HG02973 (cell line): ENCODE data around the gene INSYN1.
"Not testable (repeated sequence)": the region's sequence is repeated elsewhere in the genome, so short reads cannot be mapped to it uniquely, and the experiment has no call there.

Experiments
- ATAC-seq: cut with Tn5 transposase; IDR thresholded peaks from one replicate; pipeline ENCODE4 v1.9.1; 2021; ENCODE audit warnings: moderate library complexity; ENCODE audit not compliant: unreplicated experiment

Gene INSYN1

GRCh38 chr15:73715417-73715816 lies 37.7 kb downstream of the INSYN1 start:
- no peak for ATAC-seq

GRCh38 chr15:73714695-73715301 lies 38.4 kb downstream of the INSYN1 start:
- ATAC-seq, result no peak

GRCh38 chr15:73712107-73712506 lies 41.0 kb downstream of the INSYN1 start:
- no peak for ATAC-seq

GRCh38 chr15:73711526-73711925 lies 41.6 kb downstream of the INSYN1 start:
- ATAC-seq, result no peak

- no peak for ATAC-seq
Measured at GRCh38 chr15:73710321-73710720, 42.8 kb downstream of the INSYN1 start.

GRCh38 chr15:73709686-73710085 lies 43.5 kb downstream of the INSYN1 start:
- no peak for ATAC-seq

- ATAC-seq, result no peak
Measured at GRCh38 chr15:73709241-73709640, 43.9 kb downstream of the INSYN1 start.

- ATAC-seq, result no peak
Measured at GRCh38 chr15:73708691-73709090, 44.5 kb downstream of the INSYN1 start.

- no peak for ATAC-seq
Measured at GRCh38 chr15:73704869-73705645, 48.1 kb downstream of the INSYN1 start.

- ATAC-seq, result not testable (repeated sequence)
Measured at GRCh38 chr15:73704142-73704868, 48.8 kb downstream of the INSYN1 start.

GRCh38 chr15:73703601-73704000 lies 49.5 kb downstream of the INSYN1 start:
- not testable (repeated sequence) for ATAC-seq

GRCh38 chr15:73702311-73703239 lies 50.6 kb downstream of the INSYN1 start:
- not testable (repeated sequence) for ATAC-seq

GRCh38 chr15:73700041-73700842 lies 52.9 kb downstream of the INSYN1 start:
- no peak for ATAC-seq

GRCh38 chr15:73699249-73700040 lies 53.7 kb downstream of the INSYN1 start:
- ATAC-seq, result no peak

GRCh38 chr15:73697033-73697467 lies 56.1 kb downstream of the INSYN1 start:
- peak; percentile 71 for ATAC-seq

- ATAC-seq, result no peak
Measured at GRCh38 chr15:73696641-73697001, 56.5 kb downstream of the INSYN1 start.

GRCh38 chr15:73695773-73696640 lies 57.1 kb downstream of the INSYN1 start:
- no peak for ATAC-seq

GRCh38 chr15:73694419-73694818 lies 58.7 kb downstream of the INSYN1 start:
- ATAC-seq, result no peak
